Hepatic stellate cell (primary cell): ENCODE measurements around the gene TGFBR3L.
A peak's percentile ranks its signal among the peaks of the same experiment; 100 is the strongest.

Experiments used
- DNase-seq: peaks from one replicate; pipeline ENCODE4 v3.0.0; 2011; ENCODE audit warnings: low spot score

The TGFBR3L gene

DNA sequence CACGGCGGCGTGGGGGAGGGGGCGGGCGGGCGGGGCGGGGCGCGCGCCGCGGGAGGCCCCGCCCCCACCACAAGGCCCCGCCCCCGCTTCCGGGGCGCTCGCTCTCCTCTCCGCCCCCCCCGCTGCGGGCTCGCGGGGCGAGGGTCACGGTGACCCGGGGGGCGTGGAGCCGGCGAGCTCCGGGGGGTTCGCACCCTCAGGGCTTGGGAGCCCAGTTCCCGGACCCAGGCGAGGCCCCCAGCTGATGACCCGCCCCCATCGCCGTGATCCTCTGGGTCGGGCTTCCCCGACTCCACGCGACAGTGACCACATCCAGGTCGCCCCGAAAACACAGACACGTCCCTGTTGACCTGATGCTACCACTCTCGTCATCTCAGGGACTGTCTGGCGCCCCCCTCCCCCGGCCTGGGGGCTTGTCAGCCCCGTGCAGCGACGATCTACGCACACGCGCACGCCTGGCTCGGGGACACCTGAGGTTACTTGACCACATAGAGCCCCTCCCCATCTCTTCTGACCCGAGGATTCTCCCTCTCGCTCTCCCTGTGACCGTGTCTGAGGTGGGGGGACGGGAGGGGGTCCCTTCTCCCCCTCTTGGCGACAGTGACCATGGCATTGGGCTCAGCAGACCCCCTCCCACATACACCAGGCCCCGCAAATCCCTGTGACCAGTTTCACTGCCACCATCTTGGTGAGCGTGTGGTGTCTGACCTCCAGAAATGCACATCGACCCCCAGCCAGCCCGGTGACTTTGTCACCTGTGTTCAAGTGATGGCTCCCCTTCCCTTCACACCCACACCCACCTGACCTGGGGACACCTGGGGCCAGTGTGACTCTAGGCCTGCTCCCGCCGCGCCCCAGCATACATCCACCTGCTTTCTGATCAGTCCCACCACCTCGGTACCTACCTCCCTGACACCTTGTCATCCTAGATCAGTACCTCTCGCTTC lies 10.3 kb upstream of the TGFBR3L start:
- peak; percentile 58 for DNase-seq

DNA sequence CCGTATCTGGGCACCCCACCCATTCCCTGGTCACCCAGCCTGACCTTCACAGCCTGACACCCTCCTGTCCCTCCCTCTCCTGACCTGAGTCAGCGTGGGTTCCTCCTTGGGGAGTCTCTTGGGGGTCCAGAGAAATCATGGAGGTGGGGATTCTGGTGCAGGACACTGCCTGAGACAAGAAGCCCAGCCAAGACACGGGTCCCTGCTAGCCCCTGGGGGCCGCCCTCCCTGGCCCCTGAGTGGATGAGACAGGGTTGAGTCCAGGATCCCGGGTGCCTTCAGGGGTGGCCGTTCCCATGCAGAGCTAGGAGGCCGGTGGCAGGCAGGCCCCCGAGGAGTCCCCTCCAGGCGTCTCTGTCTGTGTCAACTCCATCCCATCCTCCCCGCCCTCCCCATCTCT lies 9.4 kb upstream of the TGFBR3L start:
- DNase-seq = no peak

DNA sequence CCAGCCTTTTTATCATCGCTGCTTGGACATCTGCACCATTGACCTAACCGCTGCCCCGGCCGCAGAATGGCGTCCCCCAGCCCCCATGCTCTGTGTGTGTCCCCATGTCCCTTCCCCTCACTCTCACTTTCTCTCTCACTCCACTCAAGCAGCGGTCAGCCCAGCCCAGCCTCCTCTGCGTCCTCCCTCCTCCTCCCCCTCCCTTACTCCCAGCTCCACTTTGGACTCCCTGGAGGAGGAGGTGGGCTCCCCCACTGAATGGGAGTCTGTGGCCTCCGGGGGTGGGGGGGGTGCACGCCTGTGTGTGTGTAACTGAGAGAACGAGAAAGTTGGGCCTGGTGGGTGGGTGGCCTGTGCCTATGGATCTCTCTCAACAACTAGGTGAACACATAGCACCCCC lies 8.8 kb upstream of the TGFBR3L start:
- DNase-seq = no peak

DNA sequence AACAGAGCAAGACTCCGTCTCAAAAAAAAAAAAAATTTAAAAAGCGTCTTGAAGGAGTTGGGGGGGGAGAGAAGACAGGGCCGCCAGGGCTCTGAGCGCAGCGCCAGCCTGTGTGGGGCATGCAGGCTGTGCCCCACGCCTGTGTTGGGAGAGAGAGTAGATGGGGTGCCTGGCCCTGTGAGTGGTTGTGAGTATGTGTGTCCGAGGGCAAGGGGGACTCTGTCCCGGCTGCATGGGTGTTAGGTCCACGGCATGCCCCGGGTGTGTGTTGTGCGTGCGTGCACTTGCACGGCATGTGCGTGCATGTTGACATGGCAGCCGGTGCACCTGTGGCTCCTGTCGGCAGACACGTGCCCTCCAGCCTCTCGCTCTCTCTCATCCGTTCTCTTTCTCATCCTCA lies 7.5 kb upstream of the TGFBR3L start:
- DNase-seq = no peak

DNA sequence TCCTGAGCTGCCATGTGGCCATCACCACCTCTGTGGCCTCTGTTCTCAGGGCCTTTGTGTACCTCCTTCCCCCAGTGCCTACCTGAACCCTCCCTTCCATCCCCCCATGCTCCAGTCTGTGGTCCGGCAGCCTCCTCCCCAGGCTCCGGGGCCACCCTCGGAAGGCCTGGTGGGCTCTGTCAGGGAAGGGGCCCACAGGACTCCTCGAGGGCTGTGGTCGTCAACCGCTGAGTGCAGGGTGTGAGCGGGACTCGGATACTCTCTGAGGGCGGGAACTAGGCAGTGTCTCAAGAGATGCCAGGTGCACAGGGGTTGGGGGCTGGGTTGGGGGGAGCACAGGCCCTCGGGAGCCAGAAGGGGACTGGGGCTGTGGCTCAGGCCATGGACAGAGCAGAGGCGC lies 7.1 kb upstream of the TGFBR3L start:
- DNase-seq = no peak

DNA sequence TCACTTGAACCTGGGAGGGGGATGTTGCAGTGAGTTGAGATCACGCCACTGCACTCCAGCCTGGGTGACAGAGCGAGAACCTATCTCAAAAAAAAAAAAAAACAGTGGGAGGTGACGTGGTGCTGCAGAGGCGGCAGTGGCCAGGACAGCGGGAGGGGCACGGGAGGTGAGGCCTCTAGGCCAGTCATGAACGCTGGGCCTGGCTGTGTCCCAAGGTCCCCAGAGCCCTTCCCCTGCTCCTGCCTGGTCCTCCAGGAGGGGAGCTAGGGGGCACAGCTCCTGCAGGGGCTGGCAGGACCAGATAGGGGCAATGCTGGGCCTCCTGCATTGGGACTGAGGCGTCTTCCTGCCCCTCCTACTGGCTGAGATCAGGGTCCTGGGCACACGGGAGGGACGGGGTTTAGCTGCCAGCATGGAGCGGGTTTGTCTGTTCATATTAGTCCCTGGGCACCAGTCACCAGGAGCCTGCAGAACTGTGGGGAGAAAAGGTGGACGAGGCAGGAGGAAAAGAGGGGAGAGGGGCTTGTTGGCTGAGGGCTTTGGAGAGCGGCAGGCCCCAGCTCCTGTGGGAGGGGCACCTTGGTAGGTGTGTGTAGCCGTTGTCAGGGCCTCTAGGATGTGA lies 6.4 kb upstream of the TGFBR3L start:
- no peak for DNase-seq

DNA sequence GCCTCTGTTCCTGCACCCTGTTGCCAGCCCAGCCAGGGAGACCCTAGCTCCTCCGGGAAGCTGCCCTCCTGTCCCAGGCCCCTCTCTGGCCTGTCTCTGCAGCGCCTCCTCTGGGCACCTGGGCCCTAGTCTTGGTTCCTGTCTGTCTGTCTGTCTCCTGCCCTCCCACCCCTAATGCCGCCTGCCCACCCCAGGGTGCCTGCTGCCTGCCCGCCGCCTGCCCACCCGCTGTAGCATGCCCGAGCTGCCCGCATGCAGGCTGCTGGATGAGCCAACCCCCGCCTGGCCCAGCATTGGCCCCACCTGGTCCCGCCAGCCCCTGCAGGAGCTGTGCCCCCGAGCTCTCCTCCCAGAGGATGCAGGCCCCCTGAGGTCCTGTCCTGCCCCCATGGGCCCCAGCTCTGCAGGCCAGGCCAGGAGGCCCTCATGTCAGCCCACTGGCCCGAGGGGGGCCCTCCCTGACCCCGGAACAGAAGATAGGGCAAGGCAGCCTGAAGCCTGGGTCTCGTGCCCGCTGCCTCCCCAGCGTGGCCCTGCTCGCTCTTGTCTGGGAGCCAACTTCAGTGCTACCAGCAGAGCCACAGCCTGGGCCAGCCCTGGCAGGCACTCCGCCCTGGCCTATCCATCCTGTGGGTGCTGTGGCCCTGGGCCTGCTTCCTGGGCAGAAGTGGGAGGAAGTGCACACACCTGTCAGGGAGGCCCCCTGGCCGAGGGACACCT lies 5.7 kb upstream of the TGFBR3L start:
- DNase-seq = no peak

DNA sequence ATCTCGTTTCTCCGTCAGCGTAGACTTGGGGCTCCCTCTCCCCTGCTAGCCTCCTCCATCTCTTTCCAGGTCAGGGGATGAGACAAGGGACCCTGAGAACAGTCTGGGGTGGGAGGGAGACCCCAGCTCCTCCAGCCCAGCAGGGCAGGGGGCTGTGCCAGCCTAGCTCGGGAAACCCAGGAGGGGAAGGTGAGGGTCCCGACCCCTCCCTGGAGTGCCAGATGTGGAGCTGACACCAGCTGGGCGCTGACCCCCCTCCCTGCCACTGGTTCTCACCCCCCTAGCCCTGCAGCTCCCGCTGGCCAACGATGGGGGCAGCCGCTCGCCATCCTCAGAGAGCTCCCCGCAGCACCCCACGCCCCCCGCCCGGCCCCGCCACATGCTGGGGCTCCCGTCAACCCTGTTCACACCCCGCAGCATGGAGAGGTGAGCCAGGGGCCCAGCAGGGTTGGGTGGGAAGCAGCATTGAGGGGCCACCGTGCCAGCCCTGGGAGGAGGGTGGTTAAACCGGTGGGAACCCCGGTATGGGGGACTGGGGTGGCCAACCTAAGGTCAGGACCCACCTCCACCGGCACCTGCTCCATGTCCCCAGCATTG lies 5.1 kb upstream of the TGFBR3L start:
- no peak for DNase-seq

DNA sequence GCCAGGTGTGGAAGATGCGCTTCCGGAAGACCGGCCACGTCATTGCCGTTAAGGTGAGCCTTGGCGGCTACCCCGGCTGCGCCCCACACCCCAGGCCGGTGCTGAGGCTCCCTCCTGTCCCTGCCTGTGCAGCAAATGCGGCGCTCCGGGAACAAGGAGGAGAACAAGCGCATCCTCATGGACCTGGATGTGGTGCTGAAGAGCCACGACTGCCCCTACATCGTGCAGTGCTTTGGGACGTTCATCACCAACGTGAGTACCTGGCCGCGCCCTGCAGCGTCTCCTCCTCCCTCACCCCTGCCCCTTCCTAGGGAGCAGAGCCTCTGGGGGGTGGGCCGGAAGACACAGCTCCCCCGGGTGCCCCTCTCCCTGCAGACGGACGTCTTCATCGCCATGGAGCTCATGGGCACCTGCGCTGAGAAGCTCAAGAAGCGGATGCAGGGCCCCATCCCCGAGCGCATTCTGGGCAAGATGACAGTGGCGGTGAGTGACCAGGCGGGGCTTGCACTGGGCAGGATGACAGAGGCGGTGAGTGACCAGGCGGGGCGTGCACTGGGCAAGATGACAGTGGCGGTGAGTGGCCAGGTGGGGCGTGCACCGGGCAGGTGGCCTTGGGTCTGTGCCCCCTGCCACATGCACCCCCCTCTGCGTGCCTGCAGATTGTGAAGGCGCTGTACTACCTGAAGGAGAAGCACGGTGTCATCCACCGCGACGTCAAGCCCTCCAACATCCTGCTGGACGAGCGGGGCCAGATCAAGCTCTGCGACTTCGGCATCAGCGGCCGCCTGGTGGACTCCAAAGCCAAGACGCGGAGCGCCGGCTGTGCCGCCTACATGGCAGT lies 4.1 kb upstream of the TGFBR3L start:
- no peak for DNase-seq

DNA sequence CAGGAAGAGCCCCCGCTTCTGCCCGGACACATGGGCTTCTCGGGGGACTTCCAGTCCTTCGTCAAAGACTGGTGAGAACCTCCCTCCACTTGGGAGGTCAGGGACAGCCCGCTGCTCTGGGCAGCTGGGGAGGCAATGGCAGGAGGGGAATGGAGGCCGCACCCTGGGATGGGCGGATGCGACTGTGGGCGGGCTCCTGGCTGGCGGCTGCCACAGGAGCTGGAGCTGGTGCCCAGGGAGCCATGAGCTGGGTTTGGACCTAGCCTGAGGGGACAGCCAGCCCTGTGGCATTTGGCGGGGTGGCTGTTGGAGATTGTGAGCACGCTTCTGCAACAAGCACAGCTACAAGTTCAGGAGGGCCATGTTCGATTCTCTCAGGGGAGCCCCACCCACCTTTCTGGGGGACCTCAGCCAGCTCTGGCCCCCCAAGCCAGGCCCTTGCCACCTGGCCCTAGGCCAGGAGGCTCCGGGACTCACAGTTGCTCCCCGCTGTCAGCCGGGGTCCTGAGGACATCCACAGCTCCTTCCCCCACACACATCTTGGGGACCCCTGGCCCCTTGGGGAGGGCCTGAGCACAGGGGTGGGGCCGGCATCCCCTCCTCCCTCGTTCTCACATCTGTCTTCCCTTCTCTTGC lies 3.0 kb upstream of the TGFBR3L start:
- DNase-seq = no peak

DNA sequence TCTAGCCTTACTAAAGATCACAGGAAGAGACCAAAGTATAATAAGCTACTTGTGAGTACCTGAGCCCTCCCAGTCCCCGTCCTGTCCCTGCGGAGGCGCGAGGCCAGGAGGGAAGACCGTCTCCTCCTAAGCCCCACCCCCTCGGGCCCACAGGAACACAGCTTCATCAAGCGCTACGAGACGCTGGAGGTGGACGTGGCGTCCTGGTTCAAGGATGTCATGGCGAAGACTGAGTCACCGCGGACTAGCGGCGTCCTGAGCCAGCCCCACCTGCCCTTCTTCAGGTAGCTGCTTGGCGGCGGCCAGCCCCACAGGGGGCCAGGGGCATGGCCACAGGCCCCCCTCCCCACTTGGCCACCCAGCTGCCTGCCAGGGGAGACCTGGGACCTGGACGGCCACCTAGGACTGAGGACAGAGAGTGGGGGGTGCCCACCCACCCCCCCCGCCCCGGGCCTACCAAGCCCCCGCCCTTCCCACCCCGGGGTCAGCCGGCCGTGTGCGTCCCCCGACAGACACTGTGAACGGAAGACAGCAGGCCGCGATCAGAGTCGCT lies 2.4 kb upstream of the TGFBR3L start:
- no peak for DNase-seq

DNA sequence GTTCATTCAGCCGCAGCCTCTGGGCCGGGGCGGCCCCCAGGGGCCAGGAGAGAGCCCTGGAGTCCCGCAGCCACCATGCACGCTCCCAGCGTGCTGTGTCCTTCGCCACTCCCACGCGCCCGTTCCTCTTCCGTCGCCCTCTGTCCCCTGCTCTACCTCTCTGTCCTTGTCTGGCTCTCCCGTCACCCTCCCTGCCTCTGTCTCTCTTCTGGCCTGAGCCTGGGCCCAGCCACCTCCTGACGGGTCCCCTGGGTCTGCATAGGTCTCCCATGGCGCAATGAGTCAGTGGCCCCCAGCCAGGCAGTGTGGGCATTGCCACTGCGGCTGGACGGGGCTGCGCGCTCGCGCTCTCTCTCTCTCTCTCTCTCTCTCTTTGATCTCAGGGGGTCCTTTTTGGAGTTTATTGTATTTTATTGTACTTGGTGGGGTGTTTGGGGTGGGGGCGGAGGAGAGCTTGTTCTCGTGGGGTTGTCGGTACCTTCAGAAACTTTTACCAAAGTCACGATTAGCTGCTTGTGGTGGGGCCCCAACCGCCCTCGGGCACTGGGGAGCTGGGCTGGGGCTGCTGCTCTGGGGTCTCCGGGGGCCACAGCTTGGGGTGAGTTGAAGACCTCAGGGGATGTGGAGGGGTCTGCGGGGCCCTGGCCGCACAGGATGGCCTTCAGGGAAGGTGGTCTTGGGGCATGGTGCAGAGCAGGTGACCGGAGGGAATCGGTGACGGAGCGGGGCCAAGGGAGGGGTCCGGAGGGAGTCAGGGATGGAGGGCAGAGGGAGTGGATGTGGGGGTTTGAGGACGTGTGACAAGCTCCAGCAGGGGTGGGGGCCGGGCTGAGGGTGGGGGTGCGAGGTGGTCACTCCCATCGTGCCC lies 1.7 kb upstream of the TGFBR3L start:
- DNase-seq = no peak

DNA sequence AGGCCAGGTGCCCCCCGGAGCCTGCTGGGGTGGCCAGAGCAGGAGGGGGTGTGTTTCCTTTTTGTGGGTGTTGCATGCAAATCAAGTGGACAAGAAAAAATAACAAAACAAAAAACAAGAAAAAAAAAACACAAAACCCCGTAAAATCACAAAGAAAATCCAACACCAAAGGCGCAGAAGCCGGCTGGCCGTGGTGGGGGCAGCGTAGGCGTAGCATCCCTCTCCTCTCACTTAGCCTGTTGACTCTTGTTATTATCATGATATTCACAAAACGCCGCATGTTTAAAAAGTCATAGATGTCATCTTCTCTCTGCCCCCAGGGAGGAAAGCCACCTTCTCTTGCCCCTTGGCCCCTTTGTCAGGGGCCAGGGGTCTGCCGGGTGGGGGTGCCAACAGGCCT lies 978 bp upstream of the TGFBR3L start:
- DNase-seq = no peak

DNA sequence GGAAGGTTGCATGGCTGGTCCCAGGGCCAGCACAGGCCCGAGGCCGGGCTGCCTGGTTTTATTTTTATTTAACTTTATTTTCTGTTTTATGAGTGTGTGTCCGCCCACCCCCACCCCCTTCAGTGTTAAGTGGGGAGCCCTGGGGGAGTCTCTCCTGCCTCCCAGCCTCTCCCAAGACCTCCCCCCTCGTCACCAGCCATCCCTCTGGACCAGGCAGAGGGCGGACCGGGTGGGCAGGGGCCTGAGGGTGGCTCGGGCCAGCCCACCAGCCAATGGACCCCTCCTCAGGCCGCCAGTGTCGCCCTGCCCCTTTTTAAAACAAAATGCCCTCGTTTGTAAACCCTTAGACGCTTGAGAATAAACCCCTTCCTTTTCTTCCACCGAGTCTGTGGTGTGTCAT lies 531 bp upstream of the TGFBR3L start:
- no peak for DNase-seq

DNA sequence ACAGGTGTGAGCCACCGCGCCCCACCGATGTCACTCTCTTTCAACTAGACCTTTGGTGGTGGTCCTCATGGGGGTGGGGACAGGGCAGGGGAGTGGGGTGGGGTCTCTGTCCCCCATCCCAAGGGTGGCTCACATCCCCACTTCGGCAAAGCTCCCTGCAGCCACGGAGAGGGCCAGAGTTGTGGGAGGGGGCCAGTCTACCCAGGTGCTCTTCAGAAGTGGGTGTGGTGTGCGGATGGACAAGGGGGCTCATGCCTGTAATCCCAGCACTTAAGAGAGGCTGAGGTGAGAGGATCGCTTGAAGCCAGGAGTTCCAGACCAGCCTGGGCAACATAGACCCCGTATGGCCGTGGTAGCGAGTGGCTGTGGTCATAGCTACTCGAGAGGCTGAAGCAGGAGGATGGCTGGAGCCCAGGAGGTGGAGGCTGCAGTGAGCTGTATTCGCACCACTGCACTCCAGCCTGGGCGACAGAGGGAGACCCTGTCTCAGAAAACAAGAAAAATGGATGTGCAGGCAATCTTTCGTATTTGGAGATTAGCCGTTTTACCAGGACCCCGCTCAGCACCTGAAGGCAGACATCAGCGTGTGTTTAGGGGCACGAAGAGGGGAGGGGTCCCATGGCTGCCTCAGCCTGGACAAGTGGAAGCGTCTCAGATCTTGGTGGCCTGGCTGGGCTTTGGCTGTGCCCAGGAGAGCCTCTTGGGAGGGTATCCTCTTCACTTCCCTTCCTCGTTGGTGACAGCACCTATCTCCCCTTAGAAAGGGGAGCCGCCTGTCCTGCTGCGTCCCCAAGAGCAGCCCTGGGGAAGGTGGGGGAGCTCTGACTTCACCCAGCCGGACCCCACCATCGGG lies 846 bp downstream of the TGFBR3L start:
- DNase-seq = no peak

DNA sequence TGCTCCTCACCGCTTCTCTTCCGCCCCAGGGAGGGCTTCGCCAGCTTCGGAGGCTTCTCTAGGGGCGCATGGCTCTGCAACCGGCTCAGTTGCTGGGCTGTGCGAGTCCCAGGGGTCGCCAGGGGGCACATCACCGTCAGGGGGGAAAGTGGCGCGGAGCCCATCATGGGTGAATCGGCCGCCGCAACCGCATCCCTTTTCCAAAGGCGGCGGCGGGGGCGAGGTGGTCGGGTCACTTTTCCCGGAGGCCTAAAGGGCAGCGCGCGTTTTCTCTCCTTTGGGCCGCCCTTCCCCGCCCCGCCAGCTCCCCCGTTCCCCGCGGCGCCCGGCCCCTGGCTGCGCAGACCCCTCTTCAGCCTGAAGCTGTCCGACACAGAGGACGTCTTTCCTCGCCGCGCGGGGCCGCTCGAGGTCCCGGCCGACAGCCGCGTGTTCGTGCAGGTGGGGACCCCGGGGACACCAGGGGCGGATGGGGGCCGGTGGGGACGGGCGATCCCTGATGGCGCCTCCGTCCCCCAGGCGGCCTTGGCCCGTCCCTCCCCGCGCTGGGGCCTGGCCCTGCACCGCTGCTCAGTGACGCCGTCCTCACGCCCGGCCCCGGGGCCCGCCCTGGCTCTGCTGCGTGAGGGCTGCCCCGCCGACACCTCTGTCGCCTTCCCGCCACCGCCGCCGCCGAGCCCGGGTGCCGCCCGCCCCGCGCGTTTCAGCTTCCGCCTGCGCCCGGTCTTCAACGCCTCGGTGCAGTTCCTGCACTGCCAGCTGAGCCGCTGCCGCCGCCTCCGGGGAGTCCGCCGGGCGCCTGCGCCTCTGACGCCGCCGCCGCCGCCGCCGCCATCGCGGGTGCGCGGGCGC lies 1.7 kb downstream of the TGFBR3L start:
- DNase-seq = peak; percentile 62

DNA sequence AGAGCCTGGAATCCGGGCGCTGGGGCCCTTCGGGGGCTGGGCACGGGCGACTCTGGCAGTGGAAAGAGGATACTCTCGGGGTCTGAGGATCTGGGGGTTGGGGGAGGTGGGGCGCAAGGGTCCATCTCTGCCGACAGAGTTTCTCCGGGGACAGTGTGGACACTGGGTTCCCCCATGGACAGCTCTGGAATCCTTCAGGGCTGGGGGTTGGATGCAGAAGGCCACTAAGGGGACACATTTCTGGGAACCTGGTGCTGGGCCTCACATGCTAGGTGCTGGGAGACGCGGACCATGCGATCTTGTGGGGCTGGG lies 2.3 kb downstream of the TGFBR3L start:
- DNase-seq = no peak
